Subcutaneous adipose tissue (tissue), 4 donors: ENCODE measurements around the gene TPO. TPM values are rescaled to one million over a fixed set of nuclear protein-coding genes. Genes with fewer than 3 reads are reported as not detected.

Source experiments
- total RNA-seq, 4 donors: library from RNA; depleted of rRNA; stranded (reverse); fragments of >200 nt; gene quantifications; one replicate each; pipeline ENCODE4 v1.1.0, GENCODE V29; 2016
- TF ChIP-seq, protein P1 (sequence below): fragments of 450-650 bp; IDR thresholded peaks from one replicate; pipeline ENCODE4 v1.5.1; 2016; ENCODE audit warnings: low read depth, mild to moderate bottlenecking, control low read depth, antibody characterized with exemption, moderate library complexity

TPO gene
- total RNA-seq, 4 donors from 2014 or later, result 5.9 to 22.2 (median 15.4) TPM

DNA sequence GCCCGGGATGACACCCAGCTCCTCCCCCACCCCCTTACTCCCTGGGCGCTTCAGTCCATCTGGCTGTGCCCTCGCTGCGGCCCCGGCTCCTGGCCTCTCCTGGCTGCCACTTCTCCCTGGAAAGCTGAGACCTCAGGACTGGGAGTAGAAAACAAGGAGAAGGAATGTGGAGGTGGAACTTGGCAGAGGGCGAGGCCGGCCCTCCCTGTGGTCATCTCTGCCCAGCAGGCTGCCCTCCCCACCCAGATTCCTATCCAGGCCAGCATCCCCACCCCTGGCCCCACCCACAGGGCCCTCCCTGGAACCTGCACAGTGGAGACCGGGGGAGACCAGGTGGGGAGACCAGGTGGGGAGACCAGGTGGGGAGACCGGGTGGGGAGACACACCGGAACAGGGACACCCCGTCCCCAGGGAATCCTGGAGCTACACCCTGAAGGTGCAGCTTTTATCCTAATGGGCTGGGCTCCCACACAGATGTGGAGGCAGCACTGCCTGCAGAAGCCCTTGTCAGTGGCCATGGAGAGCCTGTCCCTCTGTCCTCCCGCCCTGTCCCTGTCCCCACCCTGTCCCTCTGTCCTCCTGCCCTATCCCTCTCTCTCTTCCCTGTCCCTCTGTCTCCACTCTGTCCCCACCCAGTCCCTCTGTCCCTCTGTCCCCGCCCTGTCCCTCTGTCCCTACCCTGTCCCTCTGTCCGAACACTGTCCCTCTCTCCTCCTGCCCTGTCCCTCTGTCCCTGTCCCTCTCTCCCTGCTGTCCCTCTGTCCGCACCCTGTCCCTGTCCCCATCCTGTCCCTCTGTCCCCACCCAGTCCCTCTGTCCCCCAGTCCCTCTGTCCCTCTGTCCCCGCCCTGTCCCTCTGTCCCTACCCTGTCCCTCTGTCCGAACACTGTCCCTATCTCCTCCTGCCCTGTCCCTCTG, 173.9 kb downstream of the TPO start:
- TF ChIP-seq, protein P1, sequence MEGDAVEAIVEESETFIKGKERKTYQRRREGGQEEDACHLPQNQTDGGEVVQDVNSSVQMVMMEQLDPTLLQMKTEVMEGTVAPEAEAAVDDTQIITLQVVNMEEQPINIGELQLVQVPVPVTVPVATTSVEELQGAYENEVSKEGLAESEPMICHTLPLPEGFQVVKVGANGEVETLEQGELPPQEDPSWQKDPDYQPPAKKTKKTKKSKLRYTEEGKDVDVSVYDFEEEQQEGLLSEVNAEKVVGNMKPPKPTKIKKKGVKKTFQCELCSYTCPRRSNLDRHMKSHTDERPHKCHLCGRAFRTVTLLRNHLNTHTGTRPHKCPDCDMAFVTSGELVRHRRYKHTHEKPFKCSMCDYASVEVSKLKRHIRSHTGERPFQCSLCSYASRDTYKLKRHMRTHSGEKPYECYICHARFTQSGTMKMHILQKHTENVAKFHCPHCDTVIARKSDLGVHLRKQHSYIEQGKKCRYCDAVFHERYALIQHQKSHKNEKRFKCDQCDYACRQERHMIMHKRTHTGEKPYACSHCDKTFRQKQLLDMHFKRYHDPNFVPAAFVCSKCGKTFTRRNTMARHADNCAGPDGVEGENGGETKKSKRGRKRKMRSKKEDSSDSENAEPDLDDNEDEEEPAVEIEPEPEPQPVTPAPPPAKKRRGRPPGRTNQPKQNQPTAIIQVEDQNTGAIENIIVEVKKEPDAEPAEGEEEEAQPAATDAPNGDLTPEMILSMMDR, result no peak

DNA sequence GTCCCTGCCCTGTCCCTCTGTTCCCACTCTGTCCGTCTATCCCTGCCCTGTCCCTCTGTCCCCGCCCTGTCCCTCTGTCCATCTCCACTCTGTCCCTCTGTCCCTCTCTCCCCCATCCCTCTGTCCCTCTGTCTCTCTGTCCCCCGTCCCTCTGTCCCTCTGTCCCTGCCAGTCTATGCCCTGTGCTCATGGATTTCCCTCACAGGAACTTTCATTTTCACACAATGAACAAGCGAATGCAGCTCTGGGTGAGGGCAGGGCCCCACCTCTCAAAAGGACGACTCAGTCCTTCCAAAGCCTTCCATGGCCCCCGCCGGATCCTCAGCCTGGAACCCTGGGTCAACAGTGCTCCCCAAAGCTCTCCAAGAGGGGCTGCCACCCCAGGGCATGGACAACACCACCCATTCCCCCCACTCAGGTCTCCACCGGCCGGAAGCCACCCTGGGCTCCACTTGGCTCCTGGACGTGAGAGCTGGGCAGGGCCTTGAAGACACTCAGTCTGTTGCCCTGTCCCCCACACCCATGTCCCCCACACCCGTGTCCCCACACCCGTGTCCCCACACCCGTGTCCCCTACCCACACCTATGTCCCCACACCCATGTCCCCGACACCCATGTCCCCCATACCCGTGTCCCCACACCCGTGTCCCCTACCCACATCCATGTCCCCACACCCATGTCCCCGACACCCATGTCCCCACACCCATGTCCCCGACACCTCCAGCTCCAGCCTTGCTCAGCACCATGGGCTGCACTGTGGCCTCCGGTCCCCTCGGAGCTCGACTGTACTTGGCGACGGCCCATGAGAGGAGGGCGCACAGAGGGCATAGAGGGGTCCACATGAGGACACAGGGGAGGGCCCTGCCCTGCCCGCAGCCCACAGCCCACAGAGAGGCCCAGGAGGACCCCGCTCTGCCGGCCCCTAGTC, 175.1 kb downstream of the TPO start:
- TF ChIP-seq, protein P1, result no peak

DNA sequence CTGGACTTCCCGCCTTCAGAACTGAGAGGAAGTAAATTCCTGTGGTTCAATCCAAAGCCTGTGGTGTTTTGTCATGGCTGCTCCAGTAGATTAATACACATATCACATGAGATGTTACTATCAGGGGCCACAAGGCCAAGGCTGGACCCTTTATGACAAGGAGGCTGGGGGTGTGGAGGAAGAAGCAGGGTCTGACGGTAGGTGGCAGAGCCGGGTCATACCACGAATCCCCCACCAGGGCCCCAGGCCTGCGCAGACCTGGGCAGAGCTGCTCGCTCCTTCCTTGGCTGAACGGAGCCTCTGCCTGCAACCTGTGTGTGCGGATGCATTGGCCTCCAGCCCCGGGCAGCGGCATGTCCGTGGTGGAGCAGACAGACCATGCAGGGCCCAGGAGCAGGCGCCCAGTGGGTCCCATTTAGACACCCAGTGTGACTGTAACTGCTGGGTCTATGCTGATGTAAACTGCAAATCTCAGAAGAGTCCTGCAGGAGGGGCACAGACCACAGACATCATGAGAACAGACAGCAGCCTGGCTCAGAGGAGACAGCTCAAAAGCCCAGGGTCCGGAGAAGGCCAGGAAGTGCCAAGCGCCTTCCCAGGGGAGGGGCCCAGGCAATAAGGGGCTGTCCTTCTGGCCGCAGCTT, 175.8 kb downstream of the TPO start:
- TF ChIP-seq, protein P1, result no peak

DNA sequence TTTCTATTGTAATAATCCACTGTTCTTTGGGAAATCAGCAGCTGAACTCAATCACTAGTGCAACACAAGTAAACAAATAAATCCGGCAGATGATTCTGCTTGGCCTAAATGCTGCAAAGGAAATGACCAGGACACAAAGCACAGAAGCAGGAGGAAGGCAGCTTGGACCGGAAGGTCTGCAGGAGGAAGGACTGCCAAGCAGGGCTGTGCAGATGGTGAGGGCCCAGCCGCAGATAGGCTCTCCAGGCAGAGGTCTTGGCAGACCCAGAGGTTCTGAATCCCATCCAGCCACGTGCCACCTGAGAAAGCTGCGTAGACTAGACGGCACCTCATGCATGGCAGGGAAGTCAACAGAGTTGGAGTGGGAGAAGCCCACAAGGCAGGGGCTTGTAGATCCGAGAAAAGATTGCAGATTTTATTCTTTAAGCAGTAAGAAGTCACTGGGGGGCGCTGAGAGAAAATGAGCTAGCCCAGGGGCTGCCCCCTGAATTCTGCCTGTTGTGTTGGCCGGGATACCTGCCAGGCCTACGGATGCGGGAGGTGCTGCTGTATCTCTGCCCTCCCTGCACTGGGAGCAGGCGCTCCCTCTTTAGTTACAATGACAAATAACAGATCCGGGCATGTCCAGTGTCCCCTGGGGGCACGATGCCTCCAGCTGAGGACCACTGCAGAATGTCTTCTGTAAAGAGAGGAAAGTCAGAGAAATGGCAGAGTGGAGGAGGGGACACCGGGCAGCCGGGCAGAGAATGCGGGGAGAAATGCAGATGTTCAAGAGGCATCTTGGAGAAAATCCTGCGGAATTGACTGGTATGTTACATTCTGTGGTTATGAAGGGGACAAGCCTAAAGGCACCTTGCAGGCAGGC, 177.6 kb downstream of the TPO start:
- TF ChIP-seq, protein P1, result no peak

DNA sequence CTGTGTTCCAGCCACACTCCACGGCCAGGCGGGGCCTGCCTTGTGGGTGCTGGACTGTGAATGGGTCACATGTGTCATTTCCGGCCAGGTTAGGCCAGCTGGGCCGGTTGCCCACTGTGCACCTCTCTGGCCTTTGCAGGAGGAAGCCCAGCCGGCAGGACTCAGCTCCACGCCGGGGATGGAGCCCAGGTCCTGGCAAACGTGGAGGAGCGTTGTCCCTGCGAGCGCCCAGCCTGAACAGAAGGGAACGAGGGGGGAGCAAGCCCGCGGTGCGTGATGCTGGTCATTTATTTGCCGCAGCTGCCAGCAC, 178.2 kb downstream of the TPO start:
- TF ChIP-seq, protein P1, result no peak
